NCI-H524 (cell line): ENCODE data around the gene SAMD3.
"Not testable (repeated sequence)": the region's sequence is repeated elsewhere in the genome, so short reads cannot be mapped to it uniquely, and the experiment has no call there.

Experiments used
- DNase-seq, 2 experiments: peaks; one replicate each; lab custom pipeline; 2025; lab: John Stamatoyannopoulos, UW

The SAMD3 gene

DNA sequence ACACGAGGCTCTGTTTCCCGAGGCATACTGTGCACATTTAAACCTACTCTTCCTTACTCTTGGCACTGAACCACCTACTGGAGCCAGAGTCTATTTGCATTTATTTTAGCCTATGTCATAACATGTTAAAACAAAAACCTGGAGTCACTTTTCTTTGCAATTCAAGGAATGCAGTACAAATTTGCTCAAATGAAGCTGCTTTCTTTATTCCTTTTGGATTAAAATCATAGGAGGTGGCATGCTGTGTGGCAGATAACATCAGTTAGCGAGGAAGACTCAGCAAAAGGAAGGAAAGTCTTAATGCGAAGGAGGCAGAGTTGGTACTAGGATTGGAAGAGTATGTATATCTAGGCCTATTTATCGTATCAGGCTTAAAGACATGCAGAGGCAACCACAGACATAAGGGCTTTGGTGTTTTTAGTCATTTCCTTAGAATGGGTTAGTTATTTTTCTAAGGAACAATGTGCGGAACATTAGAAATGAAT, 92.9 kb downstream of the SAMD3 start:
- no peak for DNase-seq

DNA sequence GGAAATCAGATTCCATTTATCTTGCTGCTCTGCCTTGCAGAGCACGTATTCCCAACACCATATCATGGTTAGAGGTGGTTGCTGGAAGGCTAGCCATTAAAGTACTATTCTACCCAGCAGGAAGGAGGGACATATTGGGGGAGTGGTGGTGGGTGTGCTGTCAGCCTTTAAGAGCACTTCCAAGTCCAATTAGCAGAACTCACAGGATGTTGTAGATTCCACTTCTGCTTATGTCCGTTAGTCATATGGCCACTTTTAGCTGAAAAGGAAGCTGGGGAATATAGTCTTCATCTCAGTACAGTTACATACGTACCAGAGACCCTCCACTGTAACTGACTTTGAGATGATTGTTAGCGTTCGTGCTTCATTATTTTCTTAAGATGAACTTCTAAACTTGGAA, 94.4 kb downstream of the SAMD3 start:
- DNase-seq: no peak

DNA sequence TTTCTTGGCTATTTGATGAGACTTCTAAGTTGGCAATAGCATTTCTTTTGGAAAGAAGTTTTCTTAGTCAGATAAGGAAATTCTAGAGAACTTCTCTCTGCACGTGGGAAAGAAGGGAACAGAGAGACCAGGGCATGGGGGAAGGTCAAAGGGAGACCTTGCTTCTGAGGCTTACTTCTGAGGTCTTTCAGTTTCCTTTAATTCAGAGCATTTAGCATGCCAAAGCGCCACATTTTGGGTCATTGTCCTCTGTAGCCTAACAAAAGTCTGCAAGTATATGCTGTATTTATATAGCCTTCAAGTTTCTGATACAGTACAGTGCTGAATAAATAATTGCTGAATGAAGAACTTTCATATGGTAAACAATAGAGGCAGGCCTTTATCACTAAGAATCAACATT, 95.6 kb downstream of the SAMD3 start:
- no peak for DNase-seq

DNA sequence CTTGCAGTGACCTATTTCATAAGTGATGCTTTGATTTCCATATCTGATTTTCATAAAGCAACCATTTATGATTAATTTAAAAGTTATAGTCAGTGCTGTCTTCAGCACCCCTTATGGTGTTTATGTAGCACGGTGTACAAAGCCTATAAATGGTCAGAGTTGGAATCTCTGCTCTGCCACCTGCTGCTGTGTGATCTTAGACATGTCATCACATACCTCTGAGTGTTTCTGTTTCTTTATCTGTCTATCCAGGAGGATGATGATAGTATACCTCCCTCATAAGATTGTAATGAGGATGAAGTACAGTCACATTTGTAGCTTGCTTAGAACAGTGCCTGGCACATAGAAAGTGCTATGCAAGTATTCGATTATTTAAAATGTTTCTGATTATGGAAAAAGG, 100.5 kb downstream of the SAMD3 start:
- DNase-seq: no peak

DNA sequence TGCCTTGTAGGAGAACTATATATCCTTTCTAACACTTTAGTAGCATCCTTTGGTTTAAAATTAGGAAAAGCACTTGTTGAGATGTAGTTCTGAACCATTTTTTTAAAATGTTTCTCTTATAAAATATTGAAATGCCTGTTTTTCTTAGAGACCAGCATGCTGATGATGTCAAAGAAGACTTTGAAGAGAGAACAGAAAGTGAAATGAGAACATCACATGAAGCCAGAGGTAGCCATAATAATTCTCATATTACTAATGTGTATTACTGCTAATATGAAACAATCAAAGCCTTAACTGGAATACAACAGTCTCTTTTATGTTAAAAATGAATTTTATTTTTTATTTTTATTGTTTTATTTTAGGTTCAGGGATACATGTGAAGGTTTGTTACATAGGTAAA, 102.0 kb downstream of the SAMD3 start:
- DNase-seq: no peak

DNA sequence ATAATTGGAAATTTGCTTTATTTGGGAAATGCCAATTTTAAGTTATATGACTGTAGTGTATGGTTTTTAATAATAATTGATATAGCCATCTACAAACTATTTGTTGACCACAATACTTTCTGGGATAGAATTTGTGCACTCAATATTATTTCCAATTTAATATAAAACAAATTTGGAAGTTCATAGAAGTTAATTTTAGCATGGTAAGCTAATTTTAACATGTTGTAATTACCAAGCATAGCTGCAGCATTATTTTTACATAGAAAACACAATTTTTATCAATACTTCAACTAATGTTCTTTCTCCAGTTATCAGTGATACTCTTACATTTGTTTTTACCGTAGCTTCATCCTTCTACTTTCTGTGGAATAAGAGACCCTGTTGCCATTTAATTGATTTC, 103.5 kb downstream of the SAMD3 start:
- DNase-seq: no peak

DNA sequence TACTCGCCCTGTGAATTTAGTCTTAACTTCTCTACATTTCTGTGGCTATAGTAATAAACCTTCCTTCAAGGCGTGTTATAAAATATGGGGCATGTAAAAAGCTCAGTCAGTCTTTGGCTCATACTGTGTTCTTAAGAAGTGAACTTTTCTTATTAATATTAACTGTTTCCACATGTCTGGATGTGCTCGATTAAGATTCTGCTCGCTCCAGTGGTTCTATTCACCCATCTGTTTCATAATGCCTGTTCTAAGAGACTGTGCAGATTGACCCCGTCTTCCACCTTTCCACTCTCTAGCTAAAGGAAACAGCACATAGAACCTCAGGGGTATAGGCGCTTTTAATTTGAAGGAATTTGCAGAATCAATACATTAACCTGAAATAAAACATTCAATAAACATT, 104.5 kb downstream of the SAMD3 start:
- no peak for DNase-seq

DNA sequence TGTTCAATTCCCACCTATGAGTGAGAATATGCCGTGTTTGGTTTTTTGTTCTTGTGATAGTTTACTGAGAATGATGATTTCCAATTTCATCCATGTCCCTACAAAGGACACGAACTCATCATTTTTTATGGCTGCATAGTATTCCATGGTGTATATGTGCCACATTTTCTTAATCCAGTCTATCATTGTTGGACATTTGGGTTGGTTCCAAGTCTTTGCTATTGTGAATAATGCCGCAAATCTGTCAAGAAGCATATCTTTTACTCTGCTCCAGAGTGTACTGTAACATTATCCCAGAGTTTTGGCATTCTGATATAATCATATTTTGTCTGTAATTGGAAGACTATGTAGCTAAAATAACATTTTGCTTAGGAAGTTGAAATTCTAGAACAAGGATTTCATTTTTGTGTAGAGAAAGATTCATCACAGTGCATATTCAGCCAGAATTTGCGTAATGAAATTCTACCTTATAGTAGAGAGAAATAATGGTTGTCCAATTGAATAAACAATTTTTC, 105.5 kb downstream of the SAMD3 start:
- DNase-seq: not testable (repeated sequence)

DNA sequence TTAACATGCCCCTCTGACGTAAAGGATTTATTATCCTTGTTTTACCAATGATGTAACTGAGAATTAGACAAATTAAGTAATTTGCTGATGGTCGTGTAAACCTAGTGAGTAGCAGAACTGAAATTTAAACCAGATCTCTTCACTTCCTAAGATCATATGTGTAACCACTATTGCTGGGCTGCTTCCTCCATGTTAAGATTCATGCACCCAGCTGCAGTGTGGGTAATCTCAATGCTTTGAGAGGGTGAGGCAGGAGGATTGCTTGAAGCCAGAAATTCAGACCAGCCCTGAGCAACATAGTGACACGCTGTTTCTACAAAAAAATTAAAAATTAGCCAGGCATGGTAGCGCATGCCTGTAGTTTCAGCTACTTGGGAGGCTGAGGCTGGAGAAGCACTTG, 106.5 kb downstream of the SAMD3 start:
- DNase-seq: no peak

DNA sequence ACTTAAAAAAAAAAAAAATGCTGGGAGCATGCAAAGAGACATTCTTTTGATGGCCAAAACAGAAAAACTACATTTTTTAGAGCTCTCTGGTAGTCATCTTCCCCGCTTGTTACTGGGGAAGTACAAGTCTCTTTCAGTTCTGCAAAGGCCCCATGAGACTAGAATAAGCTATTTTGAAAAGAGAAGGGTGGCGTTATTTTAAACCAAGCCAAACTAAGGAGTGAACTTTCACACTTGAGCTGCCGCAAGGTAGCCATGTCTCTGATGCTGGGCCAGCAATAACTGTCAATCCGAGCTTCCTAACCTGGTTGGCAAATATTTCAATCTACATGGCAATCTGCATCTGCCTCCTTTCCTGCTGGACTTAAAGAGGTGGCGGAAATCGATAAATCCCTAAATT, 107.7 kb downstream of the SAMD3 start:
- no peak for DNase-seq

DNA sequence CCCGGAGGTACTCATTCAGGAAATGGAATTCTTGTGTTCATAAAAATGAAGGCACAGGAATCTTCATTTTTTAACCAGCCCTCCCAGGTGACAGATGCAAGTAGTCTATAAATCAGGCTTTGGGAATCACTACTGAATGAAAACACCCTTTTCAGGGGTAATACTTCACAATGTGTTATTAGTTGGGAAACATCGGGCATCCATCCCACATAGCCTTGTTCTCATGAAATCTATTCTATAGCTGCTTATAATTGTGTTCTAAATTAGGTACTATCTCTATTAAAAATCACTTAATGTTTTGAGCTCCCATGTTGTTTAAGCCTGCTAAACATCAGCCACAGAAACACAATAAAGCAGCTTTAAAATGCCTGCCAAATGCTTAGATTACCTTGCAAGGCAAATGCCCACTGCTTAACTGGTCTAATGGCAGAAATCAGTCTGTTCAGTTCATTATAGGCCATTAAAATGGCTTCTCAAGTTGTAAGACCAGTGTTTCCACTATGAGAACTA, 109.5 kb downstream of the SAMD3 start:
- no peak for DNase-seq

DNA sequence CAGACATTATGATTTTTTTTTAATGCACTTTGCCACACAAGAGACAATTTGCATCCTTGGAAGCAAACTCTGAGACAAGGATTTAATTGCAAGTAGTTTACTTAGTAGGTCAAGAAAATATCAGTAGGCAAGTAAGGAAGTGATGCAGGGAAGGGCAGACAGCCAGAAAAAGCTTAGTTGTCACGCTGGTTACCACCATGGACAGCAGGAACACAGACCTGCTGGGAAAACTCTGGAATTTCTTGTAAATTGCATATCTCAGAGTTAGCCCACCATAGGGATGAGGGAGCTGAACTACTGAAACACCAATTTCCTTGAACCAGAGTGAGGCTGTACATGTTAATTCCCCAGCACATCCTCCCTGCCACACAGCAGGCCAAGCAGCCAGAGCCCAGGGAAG, 111.7 kb downstream of the SAMD3 start:
- DNase-seq: no peak

DNA sequence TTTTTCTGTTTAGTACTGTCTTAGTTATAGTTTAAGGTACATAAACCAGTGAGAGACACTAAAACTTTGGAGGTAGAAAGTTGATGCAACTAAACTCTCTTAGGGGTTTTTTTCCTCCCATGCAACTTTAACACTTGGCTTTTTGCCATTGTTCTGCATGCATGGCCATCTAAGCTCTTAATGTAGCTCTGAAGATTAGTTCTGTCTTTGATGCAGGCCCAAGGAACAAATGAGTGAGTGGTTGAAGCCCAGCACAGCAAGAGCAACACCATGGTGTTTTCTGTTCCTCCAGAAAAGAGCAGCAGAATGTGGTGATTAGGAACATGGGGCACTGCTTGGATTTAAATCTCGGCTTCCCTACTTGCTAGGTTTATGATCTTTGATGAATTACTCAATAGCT, 115.0 kb downstream of the SAMD3 start:
- DNase-seq: peak in 1 of 2 experiments; percentile 12

DNA sequence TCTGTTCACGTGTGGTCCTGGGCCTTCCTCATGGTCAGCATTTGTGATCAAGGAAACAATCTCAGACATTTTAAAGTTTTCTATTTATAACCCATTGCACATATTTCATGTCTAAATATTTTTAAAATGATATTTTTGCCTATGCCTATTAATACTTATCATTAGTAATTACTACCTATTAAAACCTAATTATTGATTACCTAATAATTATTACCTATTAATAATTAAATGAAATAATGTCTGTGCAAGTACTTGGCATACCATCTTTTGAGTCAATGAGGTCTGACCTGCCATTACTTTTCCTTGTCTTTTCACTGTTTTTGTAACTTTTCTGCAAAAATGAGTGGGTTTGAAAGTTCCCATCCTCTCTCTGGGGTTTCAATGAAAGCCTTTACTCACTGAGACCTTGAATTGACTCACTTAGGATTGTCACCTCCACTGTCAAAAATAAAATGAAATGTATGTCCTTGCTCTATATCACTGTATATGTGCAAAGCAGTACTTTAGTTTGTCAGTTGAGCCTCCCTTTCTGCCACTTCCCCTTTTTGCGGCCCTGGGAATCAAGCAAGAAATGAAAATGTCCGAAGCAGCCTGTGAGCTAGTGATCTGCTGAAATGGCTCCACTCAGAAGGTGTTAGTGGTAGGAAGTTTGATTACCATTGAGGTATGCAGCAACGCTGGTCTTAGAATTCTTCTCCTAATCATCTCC, 116.6 kb downstream of the SAMD3 start:
- no peak for DNase-seq

DNA sequence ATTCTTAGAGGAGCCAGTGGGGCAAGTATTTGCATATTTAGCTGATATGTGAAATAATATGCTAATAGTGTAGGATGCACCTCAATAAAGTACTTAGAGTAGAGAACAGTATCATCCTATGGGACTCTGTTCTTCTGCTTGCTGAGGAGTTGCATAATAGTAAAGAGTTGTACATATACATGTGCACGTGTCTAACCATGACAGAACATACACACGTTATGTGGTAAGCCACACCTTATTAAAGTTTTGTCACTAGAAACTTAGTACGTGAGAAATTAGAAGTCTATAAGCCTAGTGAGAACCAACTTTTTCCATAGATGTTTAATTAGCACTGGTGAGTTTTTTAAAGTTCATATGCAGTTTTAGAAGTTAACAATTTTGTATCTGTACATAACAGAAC, 123.6 kb downstream of the SAMD3 start:
- no peak for DNase-seq

DNA sequence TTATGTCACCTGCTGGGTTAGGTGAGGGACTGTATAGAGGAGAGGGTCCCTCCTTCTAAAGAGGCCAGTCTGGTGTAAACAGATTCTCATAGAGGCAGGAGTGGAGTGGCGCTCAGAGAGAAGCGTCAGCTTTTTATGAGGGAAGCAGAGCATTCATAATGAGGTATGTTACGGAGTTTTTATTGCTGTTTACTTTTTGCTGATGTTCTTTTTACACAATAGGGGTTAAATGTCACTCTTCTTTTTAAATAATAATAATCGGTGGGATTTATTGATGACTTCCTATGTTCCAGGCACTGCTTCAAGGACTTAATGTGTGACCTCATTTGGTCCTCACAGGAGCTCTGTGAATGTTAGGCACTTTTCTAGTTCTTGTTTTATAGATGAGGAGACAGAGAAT, 124.4 kb downstream of the SAMD3 start:
- DNase-seq: no peak
